Ovary (tissue), 9 donors: ENCODE data around the gene RIMS1. TPM values are rescaled to one million over a fixed set of nuclear protein-coding genes. Genes with fewer than 3 reads are reported as not detected.

ENCODE experiments used
- DNase-seq, 5 donors: peaks; one replicate each; pipeline ENCODE4 v3.0.0-alpha.2; 2019 to 2020
- H3K27ac ChIP-seq, 2 donors: fragments of 200-600 bp; one replicate each; pipeline versions ENCODE4 v1.5.1 to v1.8.0; 2019 to 2022
- H3K27me3 ChIP-seq: fragments of 200-600 bp; one replicate; pipeline ENCODE4 v1.8.0; 2022
- H3K36me3 ChIP-seq: fragments of 200-600 bp; sonication (generic); one replicate; pipeline ENCODE4 v1.5.1; 2019
- H3K4me1 ChIP-seq: one replicate; pipeline ENCODE4 v1.8.1; 2013; ENCODE audit warnings: mild to moderate bottlenecking, moderate library complexity; ENCODE audit not compliant: insufficient read depth
- H3K4me3 ChIP-seq: fragments of 200-600 bp; sonication (generic); one replicate; pipeline ENCODE4 v1.5.1; 2017
- H3K9me3 ChIP-seq, 2 donors: fragments of 200-600 bp in 1 of 2; sonication (generic) in 1 of 2; one replicate each; pipeline versions ENCODE4 v1.5.1 to v1.8.1; 2013 to 2019; ENCODE audit warnings: mild to moderate bottlenecking in 1 of 2, moderate library complexity in 1 of 2
- CTCF ChIP-seq, 3 donors: fragments of 450-650 bp in 2 of 3; fragments of 200-600 bp in 1 of 3; IDR thresholded peaks; one replicate each; pipeline versions ENCODE4 v1.5.1 to v1.8.0; 2016 to 2022; ENCODE audit warnings: antibody characterized with exemption in 3 of 3, mild to moderate bottlenecking in 1 of 3
- EP300 ChIP-seq: sonication (generic); formaldehyde crosslinking; IDR thresholded peaks from one replicate; pipeline ENCODE4 v1.6.1; 2017; ENCODE audit warnings: antibody characterized with exemption
- POLR2A ChIP-seq: fragments of 450-650 bp; IDR thresholded peaks from one replicate; pipeline ENCODE4 v1.6.1; 2017; ENCODE audit warnings: antibody characterized with exemption, mild to moderate bottlenecking, moderate library complexity
- WGBS, 3 donors: extraction: QIAGEN DNeasy Blood & Tissue Kit in 1 of 3; methylation state at CpG; one replicate each; pipeline versions ENCODE4 v1.1.5 to v1.1.7; 2013 to 2017; 5-methylcytosine and 5-hydroxymethylcytosine counted together
- intact Hi-C, 4 donors: fragments of 100-400 bp; cut with DNase I; formaldehyde crosslinking; loops; one replicate each; pipeline versions ENCODE4 v1.11.0 to v1.15.1; 2022 to 2023
- polyA plus RNA-seq, 2 donors: library from polyadenylated mRNA; stranded (reverse); fragments of 200-250 nt in 1 of 2; fragments of 350-450 nt in 1 of 2; fragmentation: Illumina TruSeq in 1 of 2; extraction: RNeasy Lipid Tissue Mini Kit (QIAGEN cat#74804) in 1 of 2; gene quantifications; one replicate each; pipeline ENCODE4 v1.2.3, GENCODE V29; 2013 to 2014
- total RNA-seq, 7 donors: library from RNA; depleted of rRNA in 2 of 7; stranded (reverse); fragments of >200 nt in 2 of 7; fragmentation: NEBNext Ultra II Directional in 3 of 7; extraction: Animal tissue kit (Norgen Biotek cat#: 25700) in 3 of 7; gene quantifications; one replicate each; pipeline versions ENCODE4 v1.1.0 to v1.2.4, GENCODE V29; 2016 to 2023
- donor health status: DM: no; HTN: no; CAD: no; lungs with moderate emphysema.
- donor health status: DM: no; HTN: no; CAD: no.
- donor health status: Bipolar disorder and iron deficiency.
- donor health status: DM: yes; HTN: yes; CAD: no.
- donor health status: DM: no; HTN: no; CAD: no.
- donor health status: DM: yes; HTN: yes; CAD: no.

The RIMS1 gene
- total and polyA plus RNA-seq, 9 donors, result 0.20 to 1.3 (median 0.33) TPM; not detected in 1

DNA sequence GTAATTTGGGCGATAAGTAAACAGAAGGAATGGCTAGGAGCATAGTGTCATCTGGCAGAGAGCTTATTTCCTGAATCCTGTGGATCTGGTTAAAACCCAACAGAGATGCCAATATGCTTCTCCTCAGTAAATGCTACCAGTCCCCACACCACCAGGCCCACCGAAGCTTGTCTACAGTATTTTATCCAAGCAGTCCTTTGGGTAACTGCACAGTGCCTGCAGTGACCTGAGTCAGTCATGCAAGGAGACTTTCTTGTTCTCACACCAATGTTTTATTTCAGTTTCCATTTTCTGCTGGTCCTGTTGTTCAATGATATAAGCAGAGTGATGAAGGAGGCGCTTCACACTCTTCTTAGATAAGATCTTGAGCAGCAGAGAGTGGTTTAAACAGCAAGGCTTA is 326.3 kb downstream of the RIMS1 start:
- DNase-seq, result no peak
- WGBS, 3 donors, result 56 to 74% (median 73%) methylated on average over 3 of the region's 3 CpGs
- no peaks in the 10 kb centered on the region for H3K27me3 ChIP-seq
- intact Hi-C loops, result no loop called here
- H3K27ac ChIP-seq, result no peak overlapping the region
- H3K4me3 ChIP-seq, result no peak overlapping the region
- no peaks in the 10 kb centered on the region for H3K36me3 ChIP-seq
- no peak for TF ChIP-seq EP300
- TF ChIP-seq POLR2A, result no peak
- TF ChIP-seq CTCF (IDR thresholded peaks at IDR 0.05), result no peak
- H3K4me1 ChIP-seq, result no peaks in the 10 kb centered on the region
- H3K9me3 ChIP-seq, result no peaks in the 10 kb centered on the region

DNA sequence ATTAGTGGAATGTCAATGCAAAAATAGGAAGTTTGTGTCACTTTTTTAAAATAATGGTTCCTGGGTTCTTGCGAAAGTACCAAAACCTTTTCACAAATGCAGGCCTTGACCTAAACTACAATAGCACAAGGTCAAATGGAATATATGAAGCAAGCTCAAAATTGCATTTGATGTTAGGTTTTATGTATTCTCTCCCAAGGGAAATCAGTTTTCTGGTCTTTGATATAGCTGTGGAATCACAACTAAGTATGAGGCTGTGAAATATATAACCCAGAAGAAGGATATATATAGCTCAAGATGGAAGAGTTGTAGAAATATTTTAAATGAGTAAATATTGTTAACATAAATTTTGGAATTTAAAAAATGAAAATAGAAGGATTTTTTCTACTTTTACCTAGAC is 327.3 kb downstream of the RIMS1 start:
- WGBS, 3 donors, result 74 to 92% (median 83%) methylated on average over 1 of the region's 1 CpG
- TF ChIP-seq POLR2A, result no peak
- Histone ChIP-seq H3K4me1 (no peaks in the 10 kb centered on the region), H3K36me3 (no peaks in the 10 kb centered on the region), H3K27me3 (no peaks in the 10 kb centered on the region), H3K9me3 (no peaks in the 10 kb centered on the region), H3K4me3 (no peak overlapping the region), H3K27ac (no peak overlapping the region)
- DNase-seq, result no peak
- intact Hi-C loops, result no loop called here

DNA sequence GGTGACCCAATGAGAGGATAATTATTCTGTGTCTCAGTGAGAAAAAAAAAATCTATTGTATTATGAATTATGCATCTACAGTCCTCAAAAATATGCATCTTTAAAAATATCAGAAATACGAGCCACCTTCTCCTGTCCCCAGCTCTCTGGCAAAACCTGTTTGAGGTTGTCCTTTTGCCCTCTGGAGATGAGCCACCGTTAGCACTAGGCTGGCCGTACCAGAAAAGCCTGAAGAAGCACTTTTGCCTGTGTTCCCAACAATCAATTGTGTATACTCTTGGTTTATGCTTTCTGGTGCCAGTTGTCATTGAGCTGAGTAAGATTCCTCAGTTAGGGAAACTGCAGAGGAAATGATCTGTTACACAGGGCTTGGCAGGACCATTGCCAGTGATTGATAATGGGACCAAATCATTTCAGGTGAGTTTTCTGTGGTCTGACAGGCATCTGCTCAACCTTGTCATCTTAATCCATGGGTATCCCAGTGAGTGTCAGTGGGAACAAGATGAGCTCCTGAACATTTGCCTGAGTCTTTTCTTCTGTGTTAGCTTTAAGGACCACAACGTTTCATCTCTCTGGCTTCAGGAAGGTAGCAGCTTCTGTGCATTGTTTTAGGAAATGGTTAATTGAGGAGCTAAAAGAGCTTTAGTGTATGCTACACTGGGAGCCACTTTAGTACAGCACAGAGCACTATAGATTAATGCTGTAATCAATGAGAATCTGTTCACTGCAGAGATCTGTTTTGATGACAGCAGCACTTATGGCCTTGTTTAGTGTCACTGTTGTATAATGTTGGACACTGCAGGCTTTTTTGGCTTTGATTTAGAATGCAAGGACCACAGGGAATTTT is 330.1 kb downstream of the RIMS1 start:
- DNase-seq, result no peak
- Histone ChIP-seq H3K27me3 (no peaks in the 10 kb centered on the region), H3K4me3 (no peak overlapping the region), H3K36me3 (no peaks in the 10 kb centered on the region), H3K9me3 (no peaks in the 10 kb centered on the region), H3K4me1 (no peaks in the 10 kb centered on the region), H3K27ac (no peak overlapping the region)
- TF ChIP-seq POLR2A (no peak), EP300 (no peak), CTCF (IDR thresholded peaks at IDR 0.05) (no peak)
- intact Hi-C loops, result no loop called here
- WGBS, 3 donors, result 62 to 68% (median 68%) methylated on average over 4 of the region's 4 CpGs

DNA sequence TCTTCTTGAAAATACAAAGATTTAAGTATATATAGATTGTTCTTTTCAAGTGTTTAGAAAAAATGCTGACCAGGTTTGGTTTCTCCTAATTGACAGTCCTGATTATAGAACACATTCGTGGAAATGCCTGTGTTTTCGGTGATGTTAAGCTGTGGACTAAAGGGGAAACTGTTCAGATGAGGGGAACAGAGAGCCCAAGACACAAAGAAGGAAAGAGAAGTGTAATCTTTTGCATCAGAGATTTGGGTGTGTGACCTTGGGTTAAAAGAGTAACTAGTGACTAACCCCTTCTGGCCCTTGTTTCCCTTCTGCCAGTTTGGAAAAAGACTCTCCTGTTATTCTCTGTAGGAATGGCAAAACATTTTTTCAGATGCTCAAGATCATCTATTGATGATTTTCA is 331.3 kb downstream of the RIMS1 start:
- Histone ChIP-seq H3K4me3 (no peak overlapping the region), H3K36me3 (no peaks in the 10 kb centered on the region), H3K4me1 (no peaks in the 10 kb centered on the region), H3K27ac (no peak overlapping the region), H3K9me3 (no peaks in the 10 kb centered on the region), H3K27me3 (no peaks in the 10 kb centered on the region)
- TF ChIP-seq CTCF (IDR thresholded peaks at IDR 0.05), result no peak
- TF ChIP-seq EP300, result no peak
- TF ChIP-seq POLR2A, result no peak
- intact Hi-C loops, result no loop called here
- WGBS, 3 donors, result 88 to 94% (median 92%) methylated on average over 2 of the region's 2 CpGs
- no peak for DNase-seq

- Histone ChIP-seq H3K4me1 (no peaks in the 10 kb centered on the region), H3K9me3 (no peaks in the 10 kb centered on the region), H3K27ac (no peak overlapping the region), H3K36me3 (no peaks in the 10 kb centered on the region), H3K4me3 (no peak overlapping the region), H3K27me3 (no peaks in the 10 kb centered on the region)
- no peak for TF ChIP-seq EP300
- TF ChIP-seq POLR2A, result no peak
- no peak for TF ChIP-seq CTCF (IDR thresholded peaks at IDR 0.05)
- intact Hi-C loops, result no loop called here
- 11 to 47% (median 31%) methylated on average over 2 of the region's 2 CpGs for WGBS, 3 donors
- DNase-seq, result no peak
These were observed 331.8 kb downstream of the RIMS1 start for GRCh38 chr6:72218125-72218524.
